ENCODE results near the gene TUBG1.

DNA sequence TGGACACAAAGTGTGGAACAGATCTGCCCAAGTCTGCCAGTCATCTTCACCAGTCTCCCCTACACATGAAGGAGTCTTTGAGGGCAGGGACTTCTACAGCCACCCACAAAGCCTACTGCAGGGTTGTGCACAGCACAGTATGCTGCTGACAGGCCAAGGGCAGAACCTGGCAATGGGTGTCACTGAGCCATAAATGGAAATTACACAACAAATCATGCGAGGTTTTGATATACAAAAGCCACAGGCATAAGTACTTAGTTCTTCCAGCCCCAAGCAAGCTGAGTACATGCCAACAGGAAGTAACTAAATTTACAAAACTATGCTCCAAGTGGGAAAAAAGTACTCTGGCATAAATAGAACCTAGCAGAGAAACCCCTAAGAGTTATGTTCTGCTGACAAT is 24.1 kb upstream of the TUBG1 start:
- TF ChIP-seq EP300 (IDR thresholded peaks at IDR 0.05) (no peak), POLR2A (IDR thresholded peaks at IDR 0.05) (no peak)
